Activated T-helper 2 cell treated with anti-CD3 and anti-CD28 coated beads, Interferon-gamma antibody, Interleukin-2, Interleukin-4, amounts not matched to agents 10 μg/mL and 5 μg/mL and 100 μg/mL, durations not matched to agents 14 hours and 24 hours and 36 hours (primary cell): ENCODE data around the gene PDF. TPM values are rescaled to one million over a fixed set of nuclear protein-coding genes. Genes with fewer than 3 reads are reported as not detected.
"Not testable (repeated sequence)": the region's sequence is repeated elsewhere in the genome, so short reads cannot be mapped to it uniquely, and the experiment has no call there.

Experiments used
- DNase-seq: peaks from one replicate; pipeline ENCODE4 v3.0.0; 2021; ENCODE audit warnings: low spot score
- H3K27ac Mint-ChIP-seq: one replicate; pipeline ENCODE4 v1.8.0; 2021; ENCODE audit warnings: mixed read lengths
- H3K27me3 Mint-ChIP-seq: one replicate; pipeline ENCODE4 v1.8.0; 2021; ENCODE audit warnings: low read depth, mixed read lengths
- H3K36me3 Mint-ChIP-seq: one replicate; pipeline ENCODE4 v1.8.0; 2021; ENCODE audit warnings: low read depth, mixed read lengths
- H3K4me1 Mint-ChIP-seq: one replicate; pipeline ENCODE4 v1.8.0; 2021; ENCODE audit warnings: low read depth, mixed read lengths
- H3K4me3 Mint-ChIP-seq: one replicate; pipeline ENCODE4 v1.8.0; 2021; ENCODE audit warnings: low read depth, mild to moderate bottlenecking, moderate library complexity, mixed read lengths
- H3K9me3 Mint-ChIP-seq: one replicate; pipeline ENCODE4 v1.8.0; 2021; ENCODE audit warnings: mixed read lengths
- intact Hi-C: fragments of 100-400 bp; cut with micrococcal nuclease; formaldehyde crosslinking; loops from one replicate; pipeline ENCODE4 v1.15.1; 2023
- total RNA-seq: library from RNA; stranded (reverse); gene quantifications from 2 replicates; pipeline ENCODE4 v1.2.3, GENCODE V29; 2022

PDF gene
- total RNA-seq, 1 donor from 2014 or later: 15.5 TPM

- Mint-ChIP-seq H3K27ac (no peak overlapping the region), H3K9me3 (no peaks in the 10 kb centered on the region), H3K4me1 (peaks cover 10% of the 10 kb centered on the region), H3K27me3 (no peaks in the 10 kb centered on the region), H3K36me3 (peaks cover 20% of the 10 kb centered on the region), H3K4me3 (no peak overlapping the region)
- intact Hi-C loops: no loop called here
- DNase-seq: no peak
These were observed 22.5 kb downstream of the PDF start for GRCh38 chr16:69307856-69308255.

GRCh38 chr16:69307091-69307490 is 23.3 kb downstream of the PDF start:
- H3K27ac Mint-ChIP-seq: no peak overlapping the region
- H3K27me3 Mint-ChIP-seq: no peaks in the 10 kb centered on the region
- no peaks in the 10 kb centered on the region for H3K9me3 Mint-ChIP-seq
- H3K4me1 Mint-ChIP-seq: peaks cover 7% of the 10 kb centered on the region
- no peak for DNase-seq
- no peak overlapping the region for H3K4me3 Mint-ChIP-seq
- intact Hi-C loops: no loop called here
- peaks cover 18% of the 10 kb centered on the region for H3K36me3 Mint-ChIP-seq

- DNase-seq: no peak
- no peaks in the 10 kb centered on the region for H3K9me3 Mint-ChIP-seq
- H3K4me3 Mint-ChIP-seq: no peak overlapping the region
- H3K36me3 Mint-ChIP-seq: peaks cover 18% of the 10 kb centered on the region
- H3K27me3 Mint-ChIP-seq: no peaks in the 10 kb centered on the region
- H3K27ac Mint-ChIP-seq: no peak overlapping the region
- intact Hi-C loops: no loop called here
- peaks cover 3% of the 10 kb centered on the region for H3K4me1 Mint-ChIP-seq
These were observed 24.4 kb downstream of the PDF start for GRCh38 chr16:69306031-69306430.

GRCh38 chr16:69302301-69302700 is 28.1 kb downstream of the PDF start:
- Mint-ChIP-seq H3K4me1 (peaks cover 2% of the 10 kb centered on the region), H3K9me3 (no peaks in the 10 kb centered on the region), H3K27me3 (no peaks in the 10 kb centered on the region), H3K27ac (no peak overlapping the region), H3K36me3 (peaks cover 27% of the 10 kb centered on the region), H3K4me3 (no peak overlapping the region)
- intact Hi-C loops: no loop called here
- no peak for DNase-seq

- Mint-ChIP-seq H3K27ac (no peak overlapping the region), H3K4me1 (peaks cover 2% of the 10 kb centered on the region)
- intact Hi-C loops: no loop called here
These were observed 28.5 kb downstream of the PDF start for GRCh38 chr16:69301861-69302260.

GRCh38 chr16:69301187-69301586 is 29.2 kb downstream of the PDF start:
- intact Hi-C loops: no loop called here
- Mint-ChIP-seq H3K4me1 (peaks cover 2% of the 10 kb centered on the region), H3K4me3 (no peak overlapping the region), H3K27me3 (no peaks in the 10 kb centered on the region), H3K36me3 (peaks cover 26% of the 10 kb centered on the region), H3K9me3 (no peaks in the 10 kb centered on the region), H3K27ac (no peak overlapping the region)
- no peak for DNase-seq

More at GRCh38 chr16:69301861-69302260, 28.5 kb downstream of the PDF start:
- Mint-ChIP-seq H3K9me3 (no peaks in the 10 kb centered on the region), H3K4me3 (no peak overlapping the region), H3K27me3 (no peaks in the 10 kb centered on the region), H3K36me3 (peaks cover 27% of the 10 kb centered on the region)
- no peak for DNase-seq

- no peak overlapping the region for H3K27ac Mint-ChIP-seq
- H3K4me3 Mint-ChIP-seq: no peak overlapping the region
- DNase-seq: no peak
- no peaks in the 10 kb centered on the region for H3K27me3 Mint-ChIP-seq
- peaks cover 22% of the 10 kb centered on the region for H3K36me3 Mint-ChIP-seq
- H3K9me3 Mint-ChIP-seq: no peaks in the 10 kb centered on the region
- intact Hi-C loops: no loop called here
- H3K4me1 Mint-ChIP-seq: peaks cover 2% of the 10 kb centered on the region
These were observed 32.1 kb downstream of the PDF start for GRCh38 chr16:69298261-69298660.

- H3K4me3 Mint-ChIP-seq, DNase-seq, H3K27me3 Mint-ChIP-seq, H3K9me3 Mint-ChIP-seq, H3K4me1 Mint-ChIP-seq, H3K27ac Mint-ChIP-seq, intact Hi-C loops: not testable (repeated sequence)
- H3K36me3 Mint-ChIP-seq: peaks cover 22% of the 10 kb centered on the region
These were observed 33.6 kb downstream of the PDF start for GRCh38 chr16:69296771-69297170.

GRCh38 chr16:69294051-69294450 is 36.3 kb downstream of the PDF start:
- no peak for DNase-seq
- H3K27me3 Mint-ChIP-seq: no peaks in the 10 kb centered on the region
- H3K36me3 Mint-ChIP-seq: peaks cover 3% of the 10 kb centered on the region
- no peak overlapping the region for H3K4me3 Mint-ChIP-seq
- intact Hi-C loops: no loop called here
- peaks cover 2% of the 10 kb centered on the region for H3K4me1 Mint-ChIP-seq
- no peaks in the 10 kb centered on the region for H3K9me3 Mint-ChIP-seq
- no peak overlapping the region for H3K27ac Mint-ChIP-seq

- H3K4me1 Mint-ChIP-seq: no peaks in the 10 kb centered on the region
- no peaks in the 10 kb centered on the region for H3K27me3 Mint-ChIP-seq
- H3K27ac Mint-ChIP-seq: no peak overlapping the region
- DNase-seq: no peak
- H3K4me3 Mint-ChIP-seq: no peak overlapping the region
- H3K36me3 Mint-ChIP-seq: peaks cover 3% of the 10 kb centered on the region
- no peaks in the 10 kb centered on the region for H3K9me3 Mint-ChIP-seq
- intact Hi-C loops: no loop called here
These were observed 37.0 kb downstream of the PDF start for GRCh38 chr16:69293401-69293800.

- H3K36me3 Mint-ChIP-seq, DNase-seq, H3K9me3 Mint-ChIP-seq, intact Hi-C loops, H3K4me1 Mint-ChIP-seq, H3K4me3 Mint-ChIP-seq, H3K27me3 Mint-ChIP-seq, H3K27ac Mint-ChIP-seq: not testable (repeated sequence)
These were observed 38.7 kb downstream of the PDF start for GRCh38 chr16:69291657-69292056.

GRCh38 chr16:69286941-69287713 is 43.3 kb downstream of the PDF start:
- Mint-ChIP-seq H3K4me3 (no peak overlapping the region), H3K27me3 (no peaks in the 10 kb centered on the region), H3K9me3 (no peaks in the 10 kb centered on the region), H3K27ac (no peak overlapping the region), H3K4me1 (no peaks in the 10 kb centered on the region), H3K36me3 (peaks cover 5% of the 10 kb centered on the region)
- DNase-seq: no peak
- intact Hi-C loops: loop anchor here (1.0 kb wide), 2 partner anchors 121 to 137 kb away; no protein-coding TSS in a partner anchor

GRCh38 chr16:69285240-69285639 is 45.1 kb downstream of the PDF start:
- intact Hi-C loops: no loop called here
- Mint-ChIP-seq H3K4me1 (no peaks in the 10 kb centered on the region), H3K9me3 (no peaks in the 10 kb centered on the region), H3K27me3 (no peaks in the 10 kb centered on the region), H3K36me3 (peaks cover 5% of the 10 kb centered on the region), H3K27ac (no peak overlapping the region), H3K4me3 (no peak overlapping the region)
- DNase-seq: no peak
